HuH-7.5 (cell line): ENCODE results near the gene RNF151.

Source experiments
- DNase-seq: peaks from one replicate; pipeline ENCODE4 v3.0.0; 2011; ENCODE audit warnings: low spot score

The RNF151 gene

DNA sequence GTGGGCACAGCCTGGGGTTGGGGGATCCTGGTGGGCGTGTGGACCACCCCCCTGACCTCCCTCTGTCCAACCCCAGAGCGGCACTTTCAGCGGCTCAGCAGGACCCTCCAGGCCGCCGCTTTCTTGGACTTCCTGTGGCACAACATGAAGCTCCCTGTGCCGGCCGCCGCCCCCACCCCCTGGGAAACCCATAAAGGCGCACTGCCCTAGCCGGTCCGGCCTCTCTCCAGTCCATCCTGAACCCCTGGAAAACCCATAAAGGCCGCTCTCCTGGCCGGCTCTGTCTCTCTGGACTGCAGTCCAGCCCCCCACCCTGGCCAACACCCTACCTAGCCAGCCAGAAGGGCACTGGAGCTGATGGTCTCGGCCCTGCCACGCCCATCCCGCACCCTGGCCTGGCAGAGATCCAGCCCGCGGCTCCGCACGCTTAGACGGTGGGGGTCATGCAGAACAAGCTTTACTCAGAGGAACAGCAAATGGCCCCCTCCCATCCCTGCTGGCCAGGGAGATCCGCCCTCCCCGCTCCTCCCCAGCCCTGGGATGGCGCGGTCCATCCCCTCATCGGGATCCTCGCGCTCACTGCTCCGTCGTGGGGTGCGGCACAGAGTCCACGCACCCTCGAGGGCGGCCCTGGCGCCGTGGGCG, 11.9 kb downstream of the RNF151 start:
- no peak for DNase-seq

DNA sequence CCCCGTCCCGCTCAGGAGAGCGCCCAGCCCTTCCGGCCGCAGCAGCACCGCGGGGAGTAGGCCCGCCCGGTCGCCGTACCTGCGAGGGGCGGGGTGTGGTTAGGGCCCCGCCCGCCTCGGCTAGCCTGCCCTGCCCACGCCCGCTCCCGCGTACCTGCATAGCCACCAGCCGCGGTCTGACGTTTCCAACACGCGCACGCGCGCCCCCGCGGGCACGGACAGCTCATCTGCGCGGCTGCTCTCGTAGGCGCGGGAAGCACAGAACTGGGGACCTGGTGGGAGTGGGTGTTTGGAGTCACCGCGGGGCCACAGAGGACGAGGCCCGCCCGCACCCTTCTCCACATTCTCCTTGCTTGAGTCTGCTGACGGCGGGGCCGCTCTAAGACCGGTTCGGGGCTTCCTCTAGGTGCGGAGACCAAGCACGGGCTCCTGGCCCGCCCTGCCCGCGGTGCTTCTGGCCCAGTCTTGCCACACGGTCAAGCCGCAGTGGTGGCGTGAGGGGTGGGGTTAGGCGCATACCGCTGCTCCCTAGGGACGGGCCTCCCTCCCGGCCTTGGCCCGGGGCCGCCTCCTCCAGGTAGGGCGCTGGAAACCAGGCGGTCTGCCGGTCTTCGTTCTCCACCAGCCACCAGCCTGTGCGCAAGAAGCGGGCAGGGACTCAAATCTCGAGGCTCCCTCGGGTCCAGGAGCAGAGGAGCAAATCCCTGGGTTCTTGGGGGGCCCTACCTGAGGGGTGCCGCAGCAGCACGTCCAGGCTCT, 12.8 kb downstream of the RNF151 start:
- no peak for DNase-seq

DNA sequence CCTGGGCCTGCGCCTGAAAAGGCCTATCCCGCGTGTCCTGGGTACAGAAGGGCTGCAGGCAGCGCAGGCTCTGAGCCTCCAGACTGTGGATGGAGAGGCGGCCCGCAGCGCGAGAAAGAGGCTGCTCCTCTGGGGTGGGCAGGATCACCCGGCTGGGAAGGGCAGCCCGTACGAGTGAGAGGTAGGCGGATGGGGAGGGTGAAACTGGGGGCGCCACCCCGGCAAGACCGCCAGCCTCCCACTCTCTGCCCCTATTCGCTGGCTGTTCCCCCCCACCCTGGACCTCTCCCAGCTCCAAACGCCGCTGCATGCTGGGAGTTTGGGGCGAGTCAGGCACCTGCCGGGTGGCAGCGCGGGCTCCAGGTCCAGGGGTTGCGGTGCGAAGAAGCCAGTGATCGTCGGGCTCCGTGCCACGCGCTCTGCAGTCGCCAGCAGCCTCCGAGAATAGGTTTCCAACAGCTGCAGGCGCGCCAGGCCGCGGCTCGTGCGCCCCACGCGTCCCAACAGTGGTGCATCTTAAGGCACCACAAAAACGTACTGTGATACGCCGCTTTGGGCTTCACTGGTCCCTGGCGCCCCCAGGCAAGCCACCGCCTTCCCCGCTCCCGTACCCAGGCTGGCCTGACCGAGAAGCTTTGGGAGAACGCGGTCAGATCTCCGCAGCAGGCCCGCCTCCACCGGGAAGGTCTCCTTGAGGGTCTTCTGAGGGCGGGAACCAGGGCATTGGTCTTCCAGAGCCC, 13.5 kb downstream of the RNF151 start:
- DNase-seq = no peak

DNA sequence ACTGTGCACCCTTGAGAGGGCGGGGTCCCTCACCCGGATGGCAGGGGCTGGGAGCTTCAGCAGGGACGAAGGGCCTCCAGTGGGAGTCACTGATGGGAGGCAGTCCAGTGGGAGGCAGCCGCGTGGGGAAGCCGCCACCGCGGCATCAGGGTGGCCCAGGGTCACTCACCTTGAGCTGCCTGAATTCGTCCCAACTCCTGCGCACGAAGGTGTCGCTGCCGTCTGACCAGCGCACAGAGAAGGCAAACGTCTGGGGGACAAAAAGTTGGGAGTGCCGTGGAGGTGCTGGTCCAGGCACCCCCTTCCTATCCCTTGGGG, 14.1 kb downstream of the RNF151 start:
- no peak for DNase-seq

DNA sequence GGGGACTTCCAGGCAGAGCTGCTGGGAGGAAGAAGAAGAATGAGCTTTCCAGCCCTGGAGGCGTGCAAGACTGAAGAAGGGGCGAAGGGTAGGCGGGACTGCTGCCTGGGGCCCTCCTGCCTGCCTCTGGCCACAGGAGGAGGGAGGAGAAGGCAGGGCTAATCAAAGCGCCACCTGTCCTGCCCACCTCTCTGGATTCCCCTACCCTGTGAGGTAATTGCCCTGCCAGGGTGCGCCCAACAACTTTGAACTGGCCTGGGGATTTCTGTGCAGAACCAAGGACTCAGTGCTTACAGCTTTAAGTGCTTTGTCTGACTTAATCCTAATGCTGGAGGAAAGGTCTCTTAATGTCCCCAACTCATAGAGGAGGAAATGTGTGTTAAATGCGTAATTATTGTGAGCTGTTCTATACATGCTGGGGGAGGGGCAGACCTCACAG, 14.8 kb downstream of the RNF151 start, which contains the start of gene NOXO1:
TSS of gene NOXO1 (minus strand) at position 72 of the 439 bp plus-strand sequence. CDS start 290 bp downstream, outside the sequence.
- no peak for DNase-seq

DNA sequence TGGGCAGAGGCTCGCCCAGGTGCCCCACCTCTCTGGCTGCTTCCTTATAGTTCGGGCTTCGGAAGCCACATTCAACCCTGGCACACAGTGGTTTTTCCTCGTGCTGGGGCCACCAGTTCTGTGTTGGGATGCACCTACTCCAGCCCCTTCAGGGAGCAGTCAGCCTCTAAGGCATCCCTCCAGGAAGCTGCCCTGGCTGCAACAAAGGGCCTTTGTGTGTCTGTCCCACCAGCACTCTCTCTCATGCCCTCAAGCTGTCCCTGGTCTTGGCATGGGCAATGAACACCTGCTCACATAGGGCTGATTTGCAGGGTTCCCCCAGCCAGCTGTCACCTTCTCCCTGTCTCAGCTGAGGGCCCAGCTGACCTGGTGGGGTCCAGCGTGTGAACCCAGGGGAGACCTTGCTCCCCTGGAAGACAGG, 15.4 kb downstream of the RNF151 start:
- no peak for DNase-seq

DNA sequence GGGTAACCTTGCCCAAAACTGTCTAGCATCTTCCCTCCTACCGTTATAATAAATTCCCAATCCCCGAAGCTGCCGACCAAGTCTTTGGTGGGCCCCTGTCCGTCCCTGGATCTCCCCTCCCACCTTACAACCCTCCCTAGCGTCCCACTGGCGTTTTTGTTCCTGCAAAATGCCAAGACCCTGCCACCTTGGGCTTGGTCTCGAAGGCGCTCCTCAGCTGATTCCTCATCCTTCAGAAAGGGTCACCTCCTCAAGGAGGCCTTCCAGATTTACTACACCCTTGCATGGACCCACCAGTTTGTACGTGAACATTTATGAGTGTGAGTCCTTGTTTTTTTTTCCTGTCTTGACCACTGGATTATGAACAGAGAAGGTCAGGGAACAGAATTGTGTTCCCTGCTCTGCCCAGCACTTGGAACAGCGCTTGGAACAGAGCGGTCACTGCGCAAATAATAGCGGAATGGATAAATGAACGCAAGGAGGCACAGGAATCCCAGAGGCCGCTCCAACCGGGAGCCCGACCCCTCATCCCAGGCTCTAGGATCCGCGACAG, 16.4 kb downstream of the RNF151 start:
- DNase-seq = no peak

DNA sequence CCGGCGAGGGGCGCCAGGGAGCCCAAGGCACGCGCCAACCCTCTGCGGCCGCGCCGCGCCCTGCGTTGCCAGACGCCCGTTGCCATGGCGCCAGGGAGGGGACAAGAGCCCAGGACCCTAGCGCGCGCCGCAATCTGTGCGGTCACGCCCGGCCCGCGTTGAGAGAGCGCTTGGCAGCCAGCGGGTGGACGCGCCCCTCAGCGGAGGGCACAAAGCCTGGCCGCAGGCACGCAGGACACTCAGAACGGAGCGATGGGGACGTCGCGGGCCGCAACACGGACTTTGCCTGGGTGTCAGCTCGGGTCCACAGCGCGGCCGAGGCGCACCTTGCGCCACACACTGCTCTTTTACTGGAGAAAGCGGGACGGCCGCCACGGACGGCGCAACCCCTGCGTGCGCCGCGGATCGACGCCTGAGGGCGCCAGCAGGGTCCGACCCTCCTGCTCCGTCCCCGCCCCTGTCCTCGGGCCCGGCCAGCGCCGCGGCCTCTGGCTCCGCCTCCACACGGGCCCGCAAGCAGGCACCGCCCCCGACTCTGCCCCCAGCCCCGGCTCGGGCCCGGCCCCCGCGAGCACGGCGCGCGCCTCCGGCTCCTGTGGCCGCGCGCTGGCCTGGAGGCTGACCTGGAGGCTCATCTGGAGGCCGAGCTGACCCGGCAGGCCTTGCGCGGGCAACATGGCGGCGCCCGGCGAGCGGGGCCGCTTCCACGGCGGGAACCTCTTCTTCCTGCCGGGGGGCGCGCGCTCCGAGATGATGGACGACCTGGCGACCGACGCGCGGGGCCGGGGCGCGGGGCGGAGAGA, 17.1 kb downstream of the RNF151 start, which contains the start of gene GFER:
TSS of gene GFER (plus strand) at position 650 of the 803 bp plus-strand sequence. CDS start at position 676, 26 bp downstream.
- peak; percentile 98 for DNase-seq

DNA sequence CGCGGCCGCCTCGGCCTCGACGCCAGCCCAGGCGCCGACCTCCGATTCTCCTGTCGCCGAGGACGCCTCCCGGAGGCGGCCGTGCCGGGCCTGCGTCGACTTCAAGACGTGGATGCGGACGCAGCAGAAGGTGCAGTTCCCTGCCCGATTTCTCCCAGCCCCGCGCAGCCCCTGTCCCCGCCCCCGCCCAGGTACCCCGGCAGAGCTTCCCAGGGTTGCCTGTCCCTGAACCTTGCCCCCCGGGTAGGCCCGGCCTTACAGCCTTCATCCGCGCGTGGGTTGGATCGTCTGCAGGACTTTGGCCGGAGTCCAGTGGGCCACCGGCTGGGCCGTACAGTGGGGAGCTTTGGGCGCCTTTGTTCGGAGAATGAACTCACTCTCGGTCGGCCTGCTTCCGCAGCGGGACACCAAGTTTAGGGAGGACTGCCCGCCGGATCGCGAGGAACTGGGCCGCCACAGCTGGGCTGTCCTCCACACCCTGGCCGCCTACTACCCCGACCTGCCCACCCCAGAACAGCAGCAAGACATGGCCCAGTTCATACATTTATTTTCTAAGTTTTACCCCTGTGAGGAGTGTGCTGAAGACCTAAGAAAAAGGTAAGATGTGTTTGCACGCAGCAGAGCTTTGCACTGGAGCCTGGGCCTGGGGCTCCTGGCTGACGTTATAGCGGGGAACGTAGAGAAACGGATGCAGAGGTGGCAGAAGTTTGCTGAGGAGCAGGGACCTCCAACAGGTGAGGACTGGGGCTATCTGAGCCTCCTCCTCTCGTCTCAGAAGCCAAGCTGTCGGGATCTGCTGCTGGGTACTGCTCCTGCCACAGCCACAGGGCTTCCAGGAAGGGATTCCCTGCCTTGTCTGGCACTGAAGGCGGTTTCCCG, 17.9 kb downstream of the RNF151 start:
- peak; percentile 67 for DNase-seq

DNA sequence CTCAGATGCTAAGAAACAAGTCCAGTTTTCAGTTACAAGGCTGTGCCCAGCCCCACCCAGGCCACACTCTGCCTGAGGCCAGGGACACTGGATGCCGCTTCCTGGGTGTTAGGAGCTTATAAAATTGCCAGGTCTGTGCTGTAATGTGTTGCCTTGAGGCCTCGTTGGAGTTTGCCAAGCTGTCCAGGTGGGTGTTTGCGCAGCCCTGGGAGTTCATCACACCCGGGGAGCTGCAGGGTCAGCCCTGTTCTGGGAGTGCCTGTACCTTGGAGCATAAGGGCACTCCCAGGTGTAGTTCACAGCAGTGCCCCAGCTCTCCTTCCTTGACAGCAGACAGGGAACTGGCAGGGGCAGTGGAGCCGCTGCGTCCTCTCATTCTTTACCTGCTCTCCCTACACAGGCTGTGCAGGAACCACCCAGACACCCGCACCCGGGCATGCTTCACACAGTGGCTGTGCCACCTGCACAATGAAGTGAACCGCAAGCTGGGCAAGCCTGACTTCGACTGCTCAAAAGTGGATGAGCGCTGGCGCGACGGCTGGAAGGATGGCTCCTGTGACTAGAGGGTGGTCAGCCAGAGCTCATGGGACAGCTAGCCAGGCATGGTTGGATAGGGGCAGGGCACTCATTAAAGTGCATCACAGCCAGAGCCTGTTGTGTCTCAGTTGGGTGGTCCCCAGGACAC, 19.0 kb downstream of the RNF151 start:
- no peak for DNase-seq

DNA sequence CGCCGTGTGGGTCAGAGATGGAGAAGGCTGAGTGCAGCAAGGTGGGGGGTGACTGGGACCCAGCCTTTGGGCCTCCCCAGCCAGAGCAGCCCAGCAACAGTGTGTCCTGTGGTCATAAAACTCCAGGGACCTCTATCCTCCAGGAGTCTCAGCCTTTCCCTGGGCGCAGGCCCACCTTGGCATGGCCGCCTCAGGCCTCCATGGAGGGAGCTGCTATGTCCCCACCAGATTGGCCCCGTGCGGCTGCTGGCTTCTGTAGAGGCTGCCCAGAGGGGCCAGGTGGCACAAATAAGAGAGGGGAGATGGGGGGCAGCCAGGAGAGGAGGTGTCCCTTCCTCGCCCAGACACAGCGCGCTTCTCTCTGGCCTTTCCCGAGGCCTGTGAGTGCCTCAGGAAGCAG, 20.5 kb downstream of the RNF151 start:
- no peak for DNase-seq

DNA sequence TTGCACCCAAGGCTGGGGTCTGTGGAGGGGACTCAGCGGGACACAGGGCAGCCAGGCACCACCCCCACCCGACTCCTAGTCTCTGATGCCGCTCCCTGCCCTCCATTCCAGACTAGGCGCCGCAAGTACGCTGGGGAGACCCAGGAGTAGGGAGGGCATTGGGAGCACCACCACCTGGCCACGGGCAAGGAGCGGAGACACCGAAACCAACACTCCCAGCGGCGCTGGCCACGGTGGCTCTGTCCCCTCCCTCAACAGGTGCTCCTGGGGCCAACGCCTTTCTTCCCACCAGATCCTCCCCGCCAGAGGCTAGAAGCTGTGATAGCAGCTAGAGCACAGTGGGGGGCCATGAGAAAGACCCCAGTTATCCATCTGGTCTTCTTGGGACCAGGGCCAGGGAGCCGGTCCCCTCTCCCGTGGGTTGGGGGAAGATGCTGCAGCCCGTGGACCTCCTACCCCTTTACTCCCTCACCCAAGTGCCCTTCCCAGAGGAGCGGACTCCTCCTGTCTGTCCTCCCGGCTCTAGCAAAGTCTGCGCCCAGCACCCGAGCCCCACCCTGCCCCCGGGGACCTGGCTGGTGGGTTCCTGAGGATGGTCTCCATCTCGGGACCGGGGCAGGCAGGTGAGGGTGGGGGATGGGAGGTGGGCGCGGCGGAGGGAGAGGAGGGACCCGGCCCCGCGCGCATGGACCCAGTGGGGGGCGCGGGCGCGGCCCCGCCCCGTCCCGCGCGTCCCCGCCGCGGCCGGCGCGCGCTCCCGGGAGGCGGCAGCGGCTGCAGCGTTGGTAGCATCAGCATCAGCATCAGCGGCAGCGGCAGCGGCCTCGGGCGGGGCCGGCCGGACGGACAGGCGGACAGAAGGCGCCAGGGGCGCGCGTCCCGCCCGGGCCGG, 22.8 kb downstream of the RNF151 start, which contains the start of gene SYNGR3:
TSS of gene SYNGR3 (plus strand) at position 762 of the 892 bp plus-strand sequence. CDS start 133 bp downstream, outside the sequence.
- peak; percentile 46 for DNase-seq

DNA sequence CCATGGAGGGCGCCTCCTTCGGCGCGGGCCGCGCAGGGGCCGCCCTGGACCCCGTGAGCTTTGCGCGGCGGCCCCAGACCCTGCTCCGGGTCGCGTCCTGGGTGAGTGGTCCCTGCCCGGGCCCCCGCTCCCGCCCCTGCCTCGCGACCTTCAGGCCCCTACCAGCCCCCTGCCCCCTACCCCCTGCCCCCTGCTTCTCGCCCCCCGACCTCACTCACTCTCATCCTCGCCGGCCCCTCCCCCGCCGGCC, 23.4 kb downstream of the RNF151 start:
- no peak for DNase-seq

DNA sequence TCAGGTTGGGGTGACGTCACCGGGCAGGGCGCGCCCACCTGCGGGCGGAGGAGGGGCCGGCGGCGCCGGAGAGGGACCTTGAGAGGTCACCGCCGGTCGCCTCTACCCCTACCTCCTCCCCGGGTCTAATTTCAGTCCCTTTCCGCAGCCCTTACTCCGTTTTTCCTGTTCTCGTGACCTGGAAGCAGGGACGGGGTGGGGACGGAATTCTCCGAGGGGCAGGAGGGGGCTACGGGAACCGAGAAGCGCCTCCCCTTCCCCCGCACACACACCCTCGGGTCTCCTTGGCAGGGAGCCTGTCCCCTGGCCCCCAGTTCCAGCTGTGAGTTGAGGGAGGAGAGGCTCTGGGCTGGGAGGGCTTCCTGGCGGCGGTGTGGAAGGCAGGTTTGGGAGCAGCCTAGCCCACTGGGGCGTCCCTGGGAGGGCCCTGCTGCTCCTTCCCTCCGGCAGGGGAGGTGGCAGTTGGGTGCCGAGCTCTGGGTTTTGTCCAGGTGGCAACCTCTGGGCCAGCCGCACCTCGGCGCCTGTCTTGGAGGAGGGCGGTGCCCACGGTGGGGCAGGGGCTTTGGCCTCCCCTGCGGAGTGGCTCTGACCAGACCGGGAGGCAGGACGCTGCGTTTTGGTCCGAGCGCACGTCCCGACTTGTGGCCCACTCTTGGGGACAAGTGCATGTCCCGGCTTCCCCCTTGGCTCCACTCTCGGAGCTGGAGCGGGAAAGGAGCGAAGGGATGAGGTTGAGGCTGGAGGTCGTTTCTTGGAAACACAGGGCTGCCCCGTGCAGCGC, 23.9 kb downstream of the RNF151 start:
- peak; percentile 75 for DNase-seq

DNA sequence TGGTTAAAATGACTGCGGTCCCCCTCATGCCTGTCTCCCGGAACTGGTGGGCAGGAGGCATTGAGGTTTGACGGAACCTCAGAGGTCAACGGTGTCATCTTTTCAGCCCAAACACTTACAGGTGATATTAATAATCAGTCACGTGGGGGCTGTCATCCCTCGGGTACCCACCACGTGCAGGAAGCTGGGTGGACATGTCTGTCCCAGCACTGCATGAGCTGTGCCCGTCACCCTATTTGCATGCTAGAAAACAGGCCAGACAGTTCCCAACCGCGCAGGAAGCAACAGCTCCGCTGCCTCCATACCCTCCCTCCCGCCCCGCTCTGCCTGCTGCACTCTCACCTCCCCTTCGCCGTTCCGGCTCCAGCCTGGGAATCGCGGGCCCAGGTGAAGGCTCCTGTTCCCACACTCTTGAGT, 24.5 kb downstream of the RNF151 start:
- DNase-seq = no peak

DNA sequence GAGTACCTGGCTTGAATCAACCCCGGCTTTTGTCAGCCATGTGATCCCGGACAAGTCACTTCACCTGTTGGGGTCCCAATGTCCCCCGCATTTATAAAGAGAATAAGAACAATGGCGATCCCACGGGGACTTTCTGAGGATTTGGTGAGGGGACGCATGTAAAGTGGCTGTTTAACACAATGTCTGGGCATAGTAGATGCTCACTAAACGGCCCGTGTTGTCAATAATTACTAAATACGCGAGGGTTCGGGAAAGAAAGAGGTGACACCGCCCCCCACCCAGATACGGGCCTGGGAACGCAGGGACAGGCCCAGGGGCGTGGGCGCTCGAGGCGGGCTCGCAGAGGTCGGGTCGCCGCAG, 24.9 kb downstream of the RNF151 start:
- DNase-seq = no peak

DNA sequence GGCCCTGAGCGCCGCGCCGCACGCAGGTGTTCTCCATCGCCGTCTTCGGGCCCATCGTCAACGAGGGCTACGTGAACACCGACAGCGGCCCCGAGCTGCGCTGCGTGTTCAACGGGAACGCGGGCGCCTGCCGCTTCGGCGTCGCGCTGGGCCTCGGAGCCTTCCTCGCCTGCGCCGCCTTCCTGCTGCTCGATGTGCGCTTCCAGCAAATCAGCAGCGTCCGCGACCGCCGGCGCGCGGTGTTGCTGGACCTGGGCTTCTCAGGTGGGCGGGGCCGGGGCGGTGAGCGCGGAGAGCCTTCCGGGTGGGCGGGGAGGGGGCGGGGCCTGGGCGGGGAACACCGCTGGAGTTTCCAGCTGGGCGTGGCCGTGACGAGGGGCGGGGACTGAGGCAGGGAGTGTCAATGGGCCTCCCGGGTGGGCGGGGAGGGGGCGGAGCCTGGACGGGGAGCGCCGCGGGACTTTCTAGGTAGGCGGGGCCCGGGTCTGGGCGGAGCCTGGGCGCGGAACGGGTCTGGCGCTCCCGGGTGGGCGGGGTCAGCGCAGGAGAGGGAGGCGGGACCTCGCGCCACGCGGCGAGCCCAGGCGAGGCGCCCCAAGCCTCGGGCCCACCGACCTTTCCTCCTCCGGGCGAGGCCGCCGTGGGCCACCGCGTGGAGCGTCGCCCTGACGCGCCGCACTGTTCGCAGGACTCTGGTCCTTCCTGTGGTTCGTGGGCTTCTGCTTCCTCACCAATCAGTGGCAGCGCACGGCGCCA, 25.5 kb downstream of the RNF151 start:
- DNase-seq = peak; percentile 92
